DMS153 treated with DMSO at 0.1 percent for 48 hours (cell line): ENCODE measurements around the gene MPPED2.

ENCODE experiments used
- DNase-seq: peaks from one replicate; lab custom pipeline; 2025; ENCODE audit not compliant: unreplicated experiment; lab: John Stamatoyannopoulos, UW

Gene MPPED2, protein sequence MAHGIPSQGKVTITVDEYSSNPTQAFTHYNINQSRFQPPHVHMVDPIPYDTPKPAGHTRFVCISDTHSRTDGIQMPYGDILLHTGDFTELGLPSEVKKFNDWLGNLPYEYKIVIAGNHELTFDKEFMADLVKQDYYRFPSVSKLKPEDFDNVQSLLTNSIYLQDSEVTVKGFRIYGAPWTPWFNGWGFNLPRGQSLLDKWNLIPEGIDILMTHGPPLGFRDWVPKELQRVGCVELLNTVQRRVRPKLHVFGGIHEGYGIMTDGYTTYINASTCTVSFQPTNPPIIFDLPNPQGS

DNA sequence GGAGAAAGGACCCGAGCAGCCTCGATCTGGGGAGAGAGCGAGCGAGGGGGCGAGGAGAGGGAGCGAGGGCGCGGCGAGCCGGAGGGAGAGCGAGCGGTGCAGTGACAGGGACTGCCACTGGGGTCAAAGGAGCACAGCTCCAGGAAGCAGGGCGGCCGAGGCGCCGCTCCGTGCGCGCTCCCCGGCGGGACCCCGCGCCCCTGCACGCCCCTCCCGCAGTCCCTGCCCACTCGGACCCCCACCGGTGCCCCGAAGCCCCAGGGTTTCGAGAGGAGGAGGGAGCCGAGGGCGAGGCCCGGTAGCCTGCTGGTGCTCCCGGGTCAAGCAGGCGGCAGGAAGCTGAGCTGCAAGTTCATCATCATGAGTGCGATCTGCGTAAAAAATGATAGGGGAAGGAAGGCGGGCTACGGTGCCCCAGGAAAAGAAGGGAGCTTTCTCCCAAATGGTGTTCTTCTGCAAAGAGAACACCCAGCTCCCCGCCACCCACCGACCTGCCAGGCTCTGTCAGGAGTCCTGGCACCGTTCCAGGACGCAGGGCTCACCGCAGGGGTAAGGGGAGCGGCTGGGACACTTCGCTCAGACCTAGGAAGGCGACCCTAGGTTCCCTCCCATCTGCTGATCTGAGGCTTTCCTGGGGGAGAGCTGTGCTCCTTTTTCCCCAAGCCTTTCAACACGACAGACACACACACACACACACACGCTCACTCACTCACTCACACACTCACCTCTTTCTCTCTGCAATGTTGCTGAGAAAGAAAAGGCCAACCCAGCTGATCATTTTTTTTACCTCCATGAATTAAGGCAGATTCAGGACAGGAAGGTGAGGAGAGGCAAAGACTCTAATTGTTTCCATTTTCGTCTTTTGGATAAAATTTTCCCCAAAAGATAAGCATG lies at the start of gene MPPED2:
Gene MPPED2, minus strand, starts transcription at position 103 of the 894 bp plus-strand sequence. CDS start 5,980 bp downstream, outside the sequence.
- DNase-seq = no peak

DNA sequence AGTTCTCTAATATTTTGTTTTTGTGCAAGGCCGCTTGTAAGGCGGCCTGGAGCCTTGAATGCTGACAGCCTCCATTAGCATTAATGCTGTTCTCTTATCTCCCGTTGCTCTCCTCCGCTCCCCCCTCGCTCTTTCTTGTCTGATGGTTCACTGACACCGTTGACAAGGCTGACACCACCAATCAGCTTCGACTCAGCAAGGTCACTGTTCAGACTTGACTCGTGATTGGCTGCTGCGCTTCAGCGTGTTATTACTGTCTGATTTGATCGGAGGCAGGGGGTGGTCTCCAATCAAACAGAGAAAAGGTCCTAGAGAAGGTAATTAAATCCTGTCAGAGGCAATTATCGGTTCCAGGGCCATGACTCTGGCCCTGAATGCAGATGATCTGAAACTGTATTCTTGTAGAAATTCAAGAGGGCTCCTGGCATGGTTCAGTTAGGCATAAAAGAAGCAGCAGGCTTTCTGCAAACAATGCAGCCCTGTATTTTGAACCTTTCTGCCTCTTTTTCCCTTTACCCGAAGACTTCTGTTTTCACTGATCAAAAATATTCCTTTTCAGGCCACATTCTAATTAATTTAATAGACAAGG lies 49.3 kb upstream of the MPPED2 start:
- no peak for DNase-seq

DNA sequence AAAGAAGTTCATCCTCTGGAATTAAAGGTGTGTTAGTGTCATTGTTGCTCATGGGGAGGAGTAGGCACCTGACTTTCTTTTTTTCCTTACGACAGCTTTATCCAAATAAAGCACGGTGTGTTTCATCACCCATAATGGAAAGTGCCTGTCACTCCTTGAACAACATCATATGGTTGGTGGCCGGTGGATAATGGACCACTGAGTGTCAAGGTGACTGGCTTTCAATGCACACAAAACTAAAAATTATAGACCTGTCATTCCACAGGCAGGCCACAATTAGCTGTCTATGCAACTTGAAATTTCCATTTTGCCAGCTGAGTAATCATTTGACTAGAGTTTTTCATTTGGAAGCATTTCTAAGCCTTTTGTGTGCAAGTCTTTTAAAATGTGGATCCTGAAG lies 45.0 kb upstream of the MPPED2 start:
- DNase-seq = no peak

DNA sequence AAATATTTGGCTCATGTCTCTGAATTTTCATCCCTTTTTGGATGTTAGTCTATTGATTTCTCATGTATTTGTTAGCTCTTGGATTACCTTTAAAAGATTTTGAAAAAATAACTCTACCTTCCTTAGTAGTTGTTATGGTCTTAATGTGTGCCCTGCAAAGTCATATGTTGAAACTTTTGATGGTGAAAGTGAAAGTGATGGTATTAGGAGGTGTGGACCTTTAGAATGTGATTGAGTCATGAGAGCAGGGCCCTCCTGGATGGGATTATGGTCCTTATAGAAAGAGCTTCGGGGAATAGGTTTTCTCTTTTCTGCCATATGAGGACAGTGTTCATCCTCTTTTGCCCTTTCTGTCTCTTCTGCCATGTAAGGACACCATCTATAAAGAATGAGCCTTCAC lies 33.6 kb upstream of the MPPED2 start:
- no peak for DNase-seq

GRCh38 chr11:30617762-30618161 lies 31.6 kb upstream of the MPPED2 start:
- DNase-seq = no peak

DNA sequence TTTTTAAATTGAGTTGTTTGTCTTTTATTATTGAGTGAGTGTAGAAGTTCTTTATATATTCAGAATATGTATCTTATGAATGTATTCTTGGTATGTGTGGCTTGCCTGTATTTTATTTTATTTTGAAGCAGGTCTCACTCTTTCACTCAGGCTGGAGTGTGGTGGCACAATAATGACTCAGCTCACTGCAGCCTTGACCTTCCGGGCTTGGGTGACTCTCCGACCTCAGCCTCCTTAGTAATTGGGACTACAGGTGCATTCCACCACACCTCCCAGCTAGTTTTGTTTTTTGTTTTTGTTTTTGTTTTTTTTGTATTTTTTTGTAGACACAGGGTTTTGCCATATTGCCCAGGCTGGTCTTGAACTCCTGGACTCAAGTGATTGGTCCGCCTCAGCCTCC lies 24.5 kb upstream of the MPPED2 start:
- no peak for DNase-seq

- no peak for DNase-seq
Observed at GRCh38 chr11:30608534-30608933, 22.4 kb upstream of the MPPED2 start.

DNA sequence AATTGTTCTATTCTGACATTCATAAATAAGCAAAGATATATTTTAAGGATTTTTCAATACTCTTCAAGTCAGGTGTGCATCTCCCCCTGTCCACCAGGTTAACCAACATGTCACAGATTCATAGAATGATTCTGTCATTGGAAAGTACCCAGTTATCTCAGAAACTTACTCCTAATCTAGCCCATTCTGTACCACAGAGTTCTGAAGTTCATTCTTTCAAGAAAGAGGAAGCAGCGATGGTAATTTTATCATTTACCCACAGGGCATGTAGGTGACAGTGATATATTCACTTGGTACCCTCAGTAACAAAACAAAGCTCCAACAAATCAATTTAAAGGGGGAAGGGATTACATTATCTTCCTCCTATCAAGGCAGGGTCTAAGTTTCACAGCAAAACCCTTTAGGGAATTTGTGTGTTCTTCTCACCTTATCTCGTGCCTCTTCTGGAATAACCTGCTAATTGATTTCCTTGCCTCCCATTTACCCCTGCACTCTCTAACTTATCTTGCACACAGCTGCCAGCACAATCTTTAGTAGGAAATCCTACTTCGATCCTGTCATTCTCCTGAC lies 19.0 kb upstream of the MPPED2 start:
- no peak for DNase-seq

- no peak for DNase-seq
Observed at GRCh38 chr11:30603357-30603756, 17.2 kb upstream of the MPPED2 start.

DNA sequence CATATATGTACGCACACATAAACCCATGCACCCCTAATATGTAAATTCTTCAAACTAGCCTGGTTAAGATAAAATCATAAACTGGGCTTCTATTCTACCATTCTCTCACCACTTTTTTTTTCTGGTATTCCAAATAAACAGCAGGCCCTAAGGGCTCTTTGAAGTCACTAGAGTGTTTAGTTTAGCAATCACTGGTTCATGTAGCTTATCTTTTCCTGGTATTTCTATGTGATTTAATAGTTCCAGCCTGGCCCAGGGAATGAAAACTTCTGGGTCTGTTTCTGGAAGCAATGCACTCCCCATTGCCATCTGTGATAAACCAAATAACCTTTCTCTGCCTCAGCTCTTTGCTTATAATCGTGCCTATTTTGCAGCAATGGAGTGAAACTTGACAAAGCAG lies 10.7 kb upstream of the MPPED2 start:
- DNase-seq = no peak

GRCh38 chr11:30595934-30596333 lies 9.8 kb upstream of the MPPED2 start:
- DNase-seq = no peak

GRCh38 chr11:30594646-30595411 lies 8.7 kb upstream of the MPPED2 start:
- no peak for DNase-seq

DNA sequence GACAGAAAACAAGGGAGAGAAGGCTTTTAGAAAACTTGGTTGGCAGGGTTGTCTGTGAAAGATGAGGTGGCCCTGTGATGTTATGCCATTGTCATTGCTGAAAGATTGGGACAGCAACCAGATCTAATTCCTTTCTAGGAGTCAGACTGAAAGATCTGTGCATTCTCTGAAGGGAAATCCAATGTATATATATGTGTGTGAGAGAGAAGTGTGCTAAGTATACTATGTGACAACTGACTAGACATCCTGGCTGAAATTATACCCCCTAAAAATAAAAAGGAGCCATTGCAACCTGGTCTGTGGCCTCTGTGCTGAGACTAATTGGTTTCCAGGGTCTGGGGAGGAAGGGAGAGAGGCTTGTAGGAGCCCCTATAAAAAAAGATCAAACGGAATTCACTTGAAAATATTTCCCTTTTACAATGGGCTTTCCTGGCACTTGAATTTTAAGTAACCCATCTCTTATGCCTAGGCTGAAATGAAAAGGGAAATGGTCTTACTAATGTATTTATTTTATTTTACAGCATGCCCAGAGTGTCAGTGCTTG lies 1.2 kb upstream of the MPPED2 start:
- DNase-seq = no peak

DNA sequence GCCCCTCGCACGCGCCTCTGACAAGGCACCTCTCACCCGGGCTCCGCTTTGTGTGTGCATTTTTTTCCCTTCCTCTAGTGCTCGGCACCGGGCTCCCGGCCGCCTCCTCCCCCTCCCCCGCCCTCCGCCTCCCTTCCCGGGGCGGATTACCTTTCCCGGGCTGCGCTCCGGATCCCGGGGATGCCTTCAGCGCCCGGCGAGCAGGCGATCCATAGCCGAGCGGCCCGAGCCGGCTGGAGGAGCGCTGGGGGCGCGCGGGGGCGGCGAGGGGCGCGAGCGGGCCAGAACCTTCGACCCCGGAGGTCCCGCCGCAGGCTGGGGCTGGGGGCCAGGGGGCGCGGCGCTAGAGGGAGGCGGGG lies 282 bp downstream of the MPPED2 start:
- no peak for DNase-seq

GRCh38 chr11:30585125-30585891 lies 845 bp downstream of the MPPED2 start:
- no peak for DNase-seq

DNA sequence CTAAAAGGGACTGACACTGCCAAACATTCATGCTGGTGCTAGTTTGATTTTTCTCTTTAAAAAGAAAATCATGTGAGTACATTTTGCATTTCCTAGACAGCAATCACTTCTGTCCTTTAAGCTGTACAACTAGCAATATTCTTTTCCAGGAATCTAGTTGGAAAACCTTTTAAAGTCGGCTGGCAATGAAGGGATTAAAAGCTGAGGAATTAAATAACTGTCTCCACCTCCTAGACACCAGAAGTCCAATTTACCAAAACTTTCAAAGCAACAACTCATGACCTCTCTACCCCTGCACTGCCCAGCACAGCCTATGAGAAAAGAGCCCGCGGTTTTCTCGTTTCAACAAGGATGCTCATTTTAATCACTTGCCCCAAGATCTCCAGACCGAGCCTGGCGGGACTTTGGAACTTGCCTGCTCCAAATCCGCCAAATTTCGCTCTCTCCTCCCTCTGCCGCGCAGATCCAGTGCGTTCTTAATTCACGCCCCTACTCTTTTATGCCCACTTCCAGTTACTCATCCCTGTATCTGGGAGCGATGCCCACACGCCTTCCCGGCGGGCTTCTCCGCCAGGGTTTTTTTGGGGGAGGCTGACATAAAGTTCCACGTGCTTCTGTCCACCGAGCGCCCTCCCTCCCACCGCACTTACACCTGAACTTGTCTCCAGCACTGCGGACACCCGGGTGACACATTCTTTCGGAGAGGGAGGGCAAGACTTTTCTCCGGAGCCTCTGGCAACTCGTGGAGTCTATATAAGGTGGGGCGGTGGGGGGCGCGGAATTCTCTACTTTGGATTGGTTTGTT lies 2.5 kb downstream of the MPPED2 start:
- DNase-seq = no peak

DNA sequence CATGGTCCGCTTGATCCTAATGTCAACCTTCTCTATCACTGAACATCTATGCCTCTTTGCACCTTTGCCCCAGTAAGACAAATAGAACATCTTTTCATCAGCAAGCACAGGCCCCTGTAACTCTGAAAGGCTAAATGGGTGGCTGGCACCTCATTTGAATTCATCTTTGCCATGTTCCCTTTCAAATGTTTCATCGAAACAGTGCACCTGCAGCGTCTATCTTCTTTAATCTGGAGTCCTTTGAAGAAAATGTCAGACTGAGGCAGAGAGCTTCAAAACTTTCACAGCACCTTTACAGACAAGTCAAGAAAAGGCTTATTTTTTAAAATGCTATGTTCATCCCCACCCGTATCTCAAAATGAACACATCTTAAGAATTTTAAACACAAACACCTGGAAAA lies 3.4 kb downstream of the MPPED2 start:
- no peak for DNase-seq

GRCh38 chr11:30581675-30582074 lies 4.5 kb downstream of the MPPED2 start:
- DNase-seq = no peak

GRCh38 chr11:30580573-30580972 lies 5.6 kb downstream of the MPPED2 start:
- DNase-seq = no peak
